ENCODE measurements around the gene IREB2.
"Not testable (repeated sequence)": the region's sequence is repeated elsewhere in the genome, so short reads cannot be mapped to it uniquely, and the experiment has no call there.

IREB2 gene

DNA sequence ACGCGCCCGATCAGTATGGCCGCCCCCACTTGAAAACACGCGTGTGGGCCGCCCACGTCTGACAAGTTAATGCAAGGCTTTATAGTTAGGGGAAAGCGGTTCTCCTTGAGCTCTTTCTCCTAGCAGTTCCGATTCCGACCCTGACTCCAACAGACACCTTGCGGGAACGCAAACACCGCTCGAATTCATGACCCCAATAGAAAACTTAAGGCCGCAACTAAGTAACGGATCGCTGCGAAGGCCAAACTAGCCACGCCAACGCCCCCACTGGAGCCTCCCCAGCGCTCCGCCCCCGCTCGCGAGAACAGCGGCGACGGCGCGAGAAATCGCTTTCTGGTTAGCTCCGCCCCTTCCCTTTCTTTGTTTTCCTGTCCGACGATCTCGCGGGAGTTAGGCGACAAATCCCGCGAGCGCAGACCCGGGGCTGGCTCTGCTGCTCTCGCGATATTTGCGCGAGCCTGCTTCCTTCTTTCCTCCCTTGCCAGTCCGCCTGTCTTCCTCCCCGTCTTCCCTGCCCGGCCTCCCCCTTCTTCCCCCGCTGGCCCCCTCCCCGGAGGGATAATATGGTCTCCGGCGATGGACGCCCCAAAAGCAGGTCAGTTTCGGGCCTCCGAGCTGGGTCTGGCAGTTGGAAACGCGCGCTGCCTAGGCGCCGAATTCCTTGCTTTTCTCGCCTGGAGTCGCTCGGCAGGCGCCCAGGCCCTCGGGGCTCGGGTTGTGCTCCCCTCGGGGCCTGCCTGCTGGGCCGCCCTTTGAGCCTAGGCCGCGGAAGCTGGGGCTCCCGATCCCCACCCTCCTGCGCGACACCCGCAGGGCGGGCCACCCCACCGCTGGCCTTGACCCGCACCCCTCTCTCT, at the start of gene IREB2:
TSS of gene IREB2 (plus strand) at position 455 of the 857 bp plus-strand sequence. CDS start at position 577, 122 bp downstream.
- in situ Hi-C loops (cut with MboI; ENCODE audit: low sequenced_read_pairs) = no loop called here

- in situ Hi-C loops (cut with MboI; ENCODE audit: low sequenced_read_pairs) = no loop called here
Measured at GRCh38 chr15:78388865-78389264, 49.2 kb upstream of the IREB2 start.

GRCh38 chr15:78389322-78389721, 48.7 kb upstream of the IREB2 start:
- in situ Hi-C loops (cut with MboI; ENCODE audit: low sequenced_read_pairs) = no loop called here

- in situ Hi-C loops (cut with MboI; ENCODE audit: low sequenced_read_pairs) = no loop called here
Measured at GRCh38 chr15:78389738-78390137, 48.3 kb upstream of the IREB2 start.

GRCh38 chr15:78390242-78390641, 47.8 kb upstream of the IREB2 start:
- in situ Hi-C loops (cut with MboI; ENCODE audit: low sequenced_read_pairs) = no loop called here

GRCh38 chr15:78390826-78391225, 47.2 kb upstream of the IREB2 start:
- in situ Hi-C loops (cut with MboI; ENCODE audit: low sequenced_read_pairs) = no loop called here

GRCh38 chr15:78391781-78392180, 46.2 kb upstream of the IREB2 start:
- in situ Hi-C loops (cut with MboI; ENCODE audit: low sequenced_read_pairs) = no loop called here

DNA sequence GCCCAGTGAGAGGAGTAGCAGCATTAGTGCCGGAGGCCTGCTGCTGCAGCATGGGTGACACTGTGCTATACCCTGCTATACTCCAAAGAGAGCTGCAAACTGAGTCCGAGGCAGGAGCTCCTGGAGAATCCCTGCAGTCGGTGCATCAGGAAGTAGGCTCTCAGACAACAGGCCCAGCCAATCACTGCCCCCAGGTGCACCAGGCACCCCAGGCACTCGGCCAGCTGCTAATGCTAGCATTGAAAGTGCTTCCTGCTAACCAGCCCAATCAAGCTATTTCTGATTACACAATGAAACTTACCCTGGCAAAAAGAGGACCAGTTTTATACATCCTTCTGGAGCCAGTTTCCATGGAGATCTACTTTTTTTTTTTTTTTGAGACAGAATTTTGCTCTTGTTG, 45.6 kb upstream of the IREB2 start:
- in situ Hi-C loops (cut with MboI; ENCODE audit: low sequenced_read_pairs) = no loop called here

GRCh38 chr15:78393137-78393536, 44.9 kb upstream of the IREB2 start:
- in situ Hi-C loops (cut with MboI; ENCODE audit: low sequenced_read_pairs) = no loop called here

DNA sequence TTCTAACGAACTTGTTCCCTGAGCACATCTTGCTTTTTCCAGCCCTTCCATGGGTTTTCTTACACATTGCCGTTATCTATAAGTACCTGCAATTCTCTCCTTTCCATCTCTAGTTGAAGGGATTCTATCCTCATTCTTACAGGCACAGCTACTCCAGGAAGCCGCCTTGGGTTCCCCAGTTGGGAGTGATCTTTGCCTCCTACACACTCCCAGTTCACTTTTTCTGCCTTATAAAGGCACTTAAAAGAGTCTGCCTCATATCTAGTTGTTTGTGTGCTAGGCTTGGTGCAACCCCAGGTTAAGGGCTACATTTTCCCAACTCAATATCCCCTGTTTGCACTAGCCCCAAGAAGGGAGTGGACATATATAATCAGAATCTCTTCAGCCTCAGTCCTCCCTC, 44.0 kb upstream of the IREB2 start:
- in situ Hi-C loops (cut with MboI; ENCODE audit: low sequenced_read_pairs) = no loop called here

- in situ Hi-C loops (cut with MboI; ENCODE audit: low sequenced_read_pairs) = no loop called here
Measured at GRCh38 chr15:78394981-78395616, 42.9 kb upstream of the IREB2 start.

DNA sequence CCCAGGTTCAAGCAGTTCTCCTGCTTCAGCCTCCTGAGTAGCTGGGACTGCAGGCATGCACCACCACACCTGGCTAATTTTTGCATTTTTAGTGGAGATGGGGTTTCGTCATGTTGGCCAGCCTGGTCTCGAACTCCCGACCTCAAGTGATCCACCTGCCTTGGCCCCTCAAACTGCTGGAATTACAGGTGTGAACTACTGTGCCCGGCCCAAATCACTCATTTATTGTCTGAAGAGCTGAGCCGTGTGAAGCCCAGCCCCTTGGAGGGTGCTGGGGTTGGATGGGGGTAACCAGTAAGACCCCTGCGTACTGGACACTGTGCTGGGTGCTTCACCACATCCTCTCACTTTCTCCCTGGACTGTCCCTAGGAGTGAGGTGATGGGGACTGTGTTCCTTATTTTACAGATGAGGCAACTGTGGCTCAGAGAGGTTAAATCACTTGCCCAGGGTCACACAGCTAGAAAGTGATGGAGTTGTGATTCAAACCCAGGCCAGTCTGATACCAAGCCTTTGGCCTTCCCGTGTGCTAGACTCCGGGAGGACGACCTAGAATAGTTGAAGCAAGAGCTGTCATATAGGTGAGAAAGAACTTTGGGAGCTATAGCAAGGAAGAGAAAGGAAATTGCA, 41.7 kb upstream of the IREB2 start:
- in situ Hi-C loops (cut with MboI; ENCODE audit: low sequenced_read_pairs) = no loop called here

DNA sequence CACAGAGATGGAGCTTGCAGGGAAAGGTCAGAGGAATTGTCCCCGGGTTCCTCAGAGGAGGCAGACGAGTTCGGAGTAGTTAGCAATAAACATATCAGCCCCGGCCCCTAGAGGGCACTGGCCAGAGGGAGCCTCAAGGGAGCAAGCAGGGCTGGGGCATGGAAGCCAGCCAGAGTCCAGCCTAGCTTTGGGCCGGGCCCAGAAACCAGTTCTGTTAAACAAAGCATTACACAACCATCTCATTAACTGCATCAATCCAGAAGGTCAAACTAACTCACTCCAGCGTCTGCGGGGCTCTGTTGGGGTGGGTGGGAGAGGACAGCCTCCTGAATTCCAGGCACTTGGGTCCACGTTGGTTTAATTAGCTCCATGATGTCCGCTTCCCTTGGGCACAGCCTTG, 41.0 kb upstream of the IREB2 start:
- in situ Hi-C loops (cut with MboI; ENCODE audit: low sequenced_read_pairs) = no loop called here

- in situ Hi-C loops (cut with MboI; ENCODE audit: low sequenced_read_pairs) = no loop called here
Measured at GRCh38 chr15:78397382-78397781, 40.6 kb upstream of the IREB2 start.

DNA sequence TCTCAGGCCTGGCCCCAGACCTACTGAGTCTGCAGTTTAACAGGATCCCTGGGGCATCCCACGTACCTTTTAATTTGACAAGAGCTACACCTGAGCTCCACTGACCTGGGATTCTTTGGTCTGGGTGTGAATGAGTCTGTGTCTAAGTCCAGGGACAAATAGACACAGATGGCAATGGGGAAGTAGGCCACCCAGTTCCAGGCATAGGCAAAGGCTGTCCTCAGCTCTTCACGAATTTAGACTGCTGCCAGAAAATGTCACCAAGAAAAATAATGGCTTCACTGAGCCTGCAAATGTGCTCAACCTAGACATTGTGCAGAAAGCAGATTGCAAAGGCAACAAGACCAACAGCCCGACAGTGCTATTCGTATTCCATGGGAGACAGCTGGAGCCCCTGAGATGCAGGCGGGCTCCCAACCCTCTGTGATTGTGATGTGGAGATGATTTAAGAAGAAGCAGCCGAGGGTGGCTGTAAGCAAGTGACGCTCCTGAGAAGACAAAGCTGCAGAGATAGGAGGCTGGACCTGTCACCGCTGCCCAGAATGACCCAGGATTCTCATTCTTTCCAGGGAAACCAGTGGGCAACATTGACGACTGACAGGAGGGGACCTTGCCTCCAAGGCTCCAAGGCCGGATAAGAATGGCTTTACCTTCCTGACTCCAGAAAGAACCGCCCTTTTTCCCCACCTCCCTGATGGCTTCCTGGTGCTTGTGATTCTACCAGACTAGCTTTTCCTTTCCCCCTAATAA, 39.8 kb upstream of the IREB2 start:
- in situ Hi-C loops (cut with MboI; ENCODE audit: low sequenced_read_pairs) = no loop called here

DNA sequence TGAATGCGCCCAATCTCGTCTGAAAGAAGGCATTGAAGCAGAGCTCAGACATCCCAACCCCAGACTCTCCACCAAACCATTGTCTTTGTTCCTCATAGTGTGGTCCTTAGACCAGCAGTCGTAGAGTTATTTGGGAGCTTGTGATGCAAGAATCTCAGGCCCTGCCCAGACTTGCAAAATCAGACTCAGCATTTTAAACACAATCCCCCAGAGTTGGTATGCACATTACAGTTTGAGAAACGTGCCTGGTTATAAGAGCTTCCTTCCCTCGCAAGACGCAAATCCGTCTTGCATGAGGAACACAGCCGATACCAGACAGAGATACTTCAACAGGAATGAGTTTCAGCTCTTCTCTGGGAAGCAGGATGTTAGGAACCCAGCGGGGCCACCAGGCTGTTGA, 38.9 kb upstream of the IREB2 start:
- in situ Hi-C loops (cut with MboI; ENCODE audit: low sequenced_read_pairs) = no loop called here

DNA sequence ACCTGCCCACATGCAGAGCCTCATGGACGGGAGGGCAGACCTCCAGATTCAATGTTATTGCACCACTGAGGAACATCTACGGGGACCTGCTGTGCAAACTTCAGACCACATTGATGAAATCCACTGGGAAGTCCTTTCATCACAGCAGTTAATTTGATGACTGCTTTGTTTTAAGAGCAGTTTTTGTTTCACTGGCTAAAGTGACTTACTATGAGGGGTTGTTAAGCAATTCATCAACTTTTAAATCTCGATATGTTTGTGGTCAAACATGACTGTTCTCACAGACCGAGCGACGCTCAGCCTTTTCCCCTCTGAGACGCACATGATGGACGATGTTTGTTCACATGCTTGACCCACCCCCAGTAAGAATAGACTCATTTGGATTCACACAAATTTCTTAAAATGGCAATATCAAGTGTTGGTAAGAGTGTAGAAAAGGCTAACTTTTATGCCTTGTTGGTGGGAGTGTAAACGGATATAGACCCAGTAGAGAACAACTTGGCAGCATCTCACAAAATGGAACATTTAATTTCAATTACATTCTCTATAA, 35.9 kb upstream of the IREB2 start:
- in situ Hi-C loops (cut with MboI; ENCODE audit: low sequenced_read_pairs) = no loop called here

DNA sequence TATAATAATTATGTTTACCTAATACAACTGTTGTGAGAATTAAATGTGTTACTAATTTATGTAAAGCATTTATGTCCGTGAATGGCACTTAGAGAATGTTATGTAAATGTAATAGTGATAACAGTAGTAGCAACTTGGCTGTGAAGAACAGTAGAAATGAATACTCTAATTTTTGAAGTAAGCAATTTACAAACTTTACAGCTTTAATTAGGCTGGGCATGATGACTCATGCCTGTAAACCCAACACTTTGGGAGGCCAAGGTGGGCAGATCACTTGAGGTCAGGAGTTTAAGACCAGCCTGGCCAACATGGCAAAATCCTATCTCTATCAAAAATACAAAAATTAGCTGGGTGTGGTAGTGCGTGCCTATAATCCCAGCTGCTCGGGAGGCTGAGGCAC, 33.9 kb upstream of the IREB2 start:
- in situ Hi-C loops (cut with MboI; ENCODE audit: low sequenced_read_pairs) = no loop called here

GRCh38 chr15:78404796-78405195, 33.2 kb upstream of the IREB2 start:
- in situ Hi-C loops (cut with MboI; ENCODE audit: low sequenced_read_pairs) = not testable (repeated sequence)

DNA sequence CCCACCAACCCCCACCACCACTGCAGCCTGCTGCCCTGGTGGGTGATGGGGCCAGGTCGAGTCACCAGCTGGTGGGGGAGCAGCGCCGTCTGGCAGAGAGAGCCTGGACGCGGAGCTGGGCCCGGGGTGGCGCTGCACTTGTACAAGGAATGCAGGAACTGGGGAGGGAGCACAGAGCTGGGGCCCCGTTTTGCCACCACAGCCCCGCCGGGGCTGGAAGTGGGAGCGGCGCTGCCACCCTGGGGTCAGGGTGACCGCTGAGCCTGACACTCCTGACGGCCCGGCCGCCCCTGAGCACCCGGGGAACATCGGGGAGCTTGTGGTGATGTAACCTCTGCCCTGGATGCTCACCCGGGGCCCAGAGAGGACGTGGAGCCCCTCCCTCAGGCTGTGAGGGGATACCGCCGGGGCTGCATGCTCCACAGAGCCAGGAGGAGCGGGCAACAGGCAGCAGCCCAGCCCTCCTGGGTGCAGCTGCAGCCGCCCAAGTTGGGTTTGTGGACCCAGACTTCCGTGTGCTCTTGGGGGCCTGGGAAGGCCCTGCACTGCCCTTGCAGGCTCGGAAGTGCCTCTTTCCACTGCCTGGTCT, 32.6 kb upstream of the IREB2 start:
- in situ Hi-C loops (cut with MboI; ENCODE audit: low sequenced_read_pairs) = no loop called here

Measured in HL-60/S4 (cell line).